ENCODE data around the gene CUEDC2. TPM values are rescaled to one million over a fixed set of nuclear protein-coding genes. Genes with fewer than 3 reads are reported as not detected.

CUEDC2 gene
- total RNA-seq, 1 experiment from 2014 or later, result 40.2 TPM

DNA sequence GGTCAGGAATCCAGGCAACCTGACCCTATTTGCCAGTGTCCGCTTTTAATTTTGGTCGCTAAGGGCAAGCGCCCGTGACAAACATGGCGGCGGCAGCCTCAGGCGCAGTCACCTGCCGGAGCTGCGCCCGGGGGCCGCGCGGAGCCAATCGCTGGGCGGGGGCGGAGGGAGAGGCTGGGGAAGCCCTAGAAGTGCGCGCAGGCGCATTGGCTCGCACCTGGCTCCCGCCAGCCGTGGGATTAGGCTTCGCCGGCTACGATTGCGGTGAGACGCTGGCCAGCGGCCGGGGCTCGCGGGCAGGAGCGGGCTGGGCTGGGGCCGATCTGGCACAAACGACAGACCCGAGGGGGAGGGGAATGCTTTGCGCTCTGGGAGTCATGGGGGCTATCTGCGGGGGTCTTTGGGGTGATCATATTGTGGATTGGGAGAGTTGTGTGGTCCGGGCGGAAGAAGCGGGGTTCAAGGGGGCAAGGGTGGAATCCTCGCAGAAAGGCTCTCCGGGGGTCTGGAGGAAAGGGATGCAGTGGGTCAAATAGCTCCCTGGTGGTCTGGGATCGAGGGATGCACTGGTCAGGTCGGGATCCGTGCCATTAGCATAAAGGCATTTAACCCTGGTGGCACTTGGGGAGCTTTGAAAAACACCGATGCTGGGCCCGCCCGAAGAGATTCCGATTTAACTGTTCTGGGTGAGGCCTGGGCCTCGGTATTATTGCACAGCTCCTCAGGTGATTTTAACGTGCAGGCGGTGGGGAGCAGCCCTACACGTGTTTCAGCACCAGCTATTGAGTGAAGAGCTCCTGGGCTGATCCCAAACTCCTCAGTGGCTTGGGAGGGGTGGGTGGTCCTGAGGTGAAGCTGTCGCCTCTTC lies 29.0 kb upstream of the CUEDC2 start (continued):
- TF ChIP-seq, protein P1, sequence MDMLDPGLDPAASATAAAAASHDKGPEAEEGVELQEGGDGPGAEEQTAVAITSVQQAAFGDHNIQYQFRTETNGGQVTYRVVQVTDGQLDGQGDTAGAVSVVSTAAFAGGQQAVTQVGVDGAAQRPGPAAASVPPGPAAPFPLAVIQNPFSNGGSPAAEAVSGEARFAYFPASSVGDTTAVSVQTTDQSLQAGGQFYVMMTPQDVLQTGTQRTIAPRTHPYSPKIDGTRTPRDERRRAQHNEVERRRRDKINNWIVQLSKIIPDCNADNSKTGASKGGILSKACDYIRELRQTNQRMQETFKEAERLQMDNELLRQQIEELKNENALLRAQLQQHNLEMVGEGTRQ (CRISPR knock-in tag; IDR thresholded peaks at IDR 0.05), result peak; percentile 94
- TF ChIP-seq, protein P2, sequence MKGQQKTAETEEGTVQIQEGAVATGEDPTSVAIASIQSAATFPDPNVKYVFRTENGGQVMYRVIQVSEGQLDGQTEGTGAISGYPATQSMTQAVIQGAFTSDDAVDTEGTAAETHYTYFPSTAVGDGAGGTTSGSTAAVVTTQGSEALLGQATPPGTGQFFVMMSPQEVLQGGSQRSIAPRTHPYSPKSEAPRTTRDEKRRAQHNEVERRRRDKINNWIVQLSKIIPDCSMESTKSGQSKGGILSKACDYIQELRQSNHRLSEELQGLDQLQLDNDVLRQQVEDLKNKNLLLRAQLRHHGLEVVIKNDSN (CRISPR knock-in tag; IDR thresholded peaks at IDR 0.05), result peak; percentile 95
- TF ChIP-seq ZNF317 (CRISPR knock-in tag; IDR thresholded peaks at IDR 0.05; ENCODE audit: borderline replicate concordance, low read depth) (no peak), NR2C2 (CRISPR knock-in tag; IDR thresholded peaks at IDR 0.05) (no peak), ZNF396 (CRISPR knock-in tag; IDR thresholded peaks at IDR 0.05; ENCODE audit: borderline replicate concordance) (no peak), NFATC4 (CRISPR knock-in tag; IDR thresholded peaks at IDR 0.05) (0 out of 2 replicates have a peak, but pooled peaks have one; percentile 16), JUN (CRISPR knock-in tag; IDR thresholded peaks at IDR 0.05) (no peak), ZNF263 (CRISPR knock-in tag; IDR thresholded peaks at IDR 0.05; ENCODE audit: low read depth) (no peak), NFYB (CRISPR knock-in tag; conservative IDR thresholded peaks at IDR 0.05; ENCODE audit: low read depth) (peak; percentile 81), SMAD4 (CRISPR knock-in tag; IDR thresholded peaks at IDR 0.05) (no peak), ZBTB21 (CRISPR knock-in tag; IDR thresholded peaks at IDR 0.05; ENCODE audit: borderline replicate concordance) (0 out of 2 replicates have a peak, but pooled peaks have one; percentile 14), KAT7 (CRISPR knock-in tag; IDR thresholded peaks at IDR 0.05; ENCODE audit: borderline replicate concordance) (0 out of 2 replicates have a peak, but pooled peaks have one; percentile 31), TP53 (CRISPR knock-in tag; IDR thresholded peaks at IDR 0.05) (no peak), CREM (CRISPR knock-in tag; IDR thresholded peaks at IDR 0.05) (0 out of 2 replicates have a peak, but pooled peaks have one; percentile 31), ZNF416 (CRISPR knock-in tag; IDR thresholded peaks at IDR 0.05) (no peak), SP1 (CRISPR knock-in tag; conservative IDR thresholded peaks at IDR 0.05) (peak; percentile 89), TEAD1 (CRISPR knock-in tag; IDR thresholded peaks at IDR 0.05) (no peak), ZNF121 (CRISPR knock-in tag; IDR thresholded peaks at IDR 0.05) (no peak)
- TF ChIP-seq, protein P3, sequence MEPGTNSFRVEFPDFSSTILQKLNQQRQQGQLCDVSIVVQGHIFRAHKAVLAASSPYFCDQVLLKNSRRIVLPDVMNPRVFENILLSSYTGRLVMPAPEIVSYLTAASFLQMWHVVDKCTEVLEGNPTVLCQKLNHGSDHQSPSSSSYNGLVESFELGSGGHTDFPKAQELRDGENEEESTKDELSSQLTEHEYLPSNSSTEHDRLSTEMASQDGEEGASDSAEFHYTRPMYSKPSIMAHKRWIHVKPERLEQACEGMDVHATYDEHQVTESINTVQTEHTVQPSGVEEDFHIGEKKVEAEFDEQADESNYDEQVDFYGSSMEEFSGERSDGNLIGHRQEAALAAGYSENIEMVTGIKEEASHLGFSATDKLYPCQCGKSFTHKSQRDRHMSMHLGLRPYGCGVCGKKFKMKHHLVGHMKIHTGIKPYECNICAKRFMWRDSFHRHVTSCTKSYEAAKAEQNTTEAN (CRISPR knock-in tag; IDR thresholded peaks at IDR 0.05), result no peak
- TF ChIP-seq, protein P4, sequence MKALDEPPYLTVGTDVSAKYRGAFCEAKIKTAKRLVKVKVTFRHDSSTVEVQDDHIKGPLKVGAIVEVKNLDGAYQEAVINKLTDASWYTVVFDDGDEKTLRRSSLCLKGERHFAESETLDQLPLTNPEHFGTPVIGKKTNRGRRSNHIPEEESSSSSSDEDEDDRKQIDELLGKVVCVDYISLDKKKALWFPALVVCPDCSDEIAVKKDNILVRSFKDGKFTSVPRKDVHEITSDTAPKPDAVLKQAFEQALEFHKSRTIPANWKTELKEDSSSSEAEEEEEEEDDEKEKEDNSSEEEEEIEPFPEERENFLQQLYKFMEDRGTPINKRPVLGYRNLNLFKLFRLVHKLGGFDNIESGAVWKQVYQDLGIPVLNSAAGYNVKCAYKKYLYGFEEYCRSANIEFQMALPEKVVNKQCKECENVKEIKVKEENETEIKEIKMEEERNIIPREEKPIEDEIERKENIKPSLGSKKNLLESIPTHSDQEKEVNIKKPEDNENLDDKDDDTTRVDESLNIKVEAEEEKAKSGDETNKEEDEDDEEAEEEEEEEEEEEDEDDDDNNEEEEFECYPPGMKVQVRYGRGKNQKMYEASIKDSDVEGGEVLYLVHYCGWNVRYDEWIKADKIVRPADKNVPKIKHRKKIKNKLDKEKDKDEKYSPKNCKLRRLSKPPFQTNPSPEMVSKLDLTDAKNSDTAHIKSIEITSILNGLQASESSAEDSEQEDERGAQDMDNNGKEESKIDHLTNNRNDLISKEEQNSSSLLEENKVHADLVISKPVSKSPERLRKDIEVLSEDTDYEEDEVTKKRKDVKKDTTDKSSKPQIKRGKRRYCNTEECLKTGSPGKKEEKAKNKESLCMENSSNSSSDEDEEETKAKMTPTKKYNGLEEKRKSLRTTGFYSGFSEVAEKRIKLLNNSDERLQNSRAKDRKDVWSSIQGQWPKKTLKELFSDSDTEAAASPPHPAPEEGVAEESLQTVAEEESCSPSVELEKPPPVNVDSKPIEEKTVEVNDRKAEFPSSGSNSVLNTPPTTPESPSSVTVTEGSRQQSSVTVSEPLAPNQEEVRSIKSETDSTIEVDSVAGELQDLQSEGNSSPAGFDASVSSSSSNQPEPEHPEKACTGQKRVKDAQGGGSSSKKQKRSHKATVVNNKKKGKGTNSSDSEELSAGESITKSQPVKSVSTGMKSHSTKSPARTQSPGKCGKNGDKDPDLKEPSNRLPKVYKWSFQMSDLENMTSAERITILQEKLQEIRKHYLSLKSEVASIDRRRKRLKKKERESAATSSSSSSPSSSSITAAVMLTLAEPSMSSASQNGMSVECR (CRISPR knock-in tag; IDR thresholded peaks at IDR 0.05; ENCODE audit: borderline replicate concordance), result peak; percentile 65; the same call in 1 of the 2 replicates
- TF ChIP-seq, protein P5, sequence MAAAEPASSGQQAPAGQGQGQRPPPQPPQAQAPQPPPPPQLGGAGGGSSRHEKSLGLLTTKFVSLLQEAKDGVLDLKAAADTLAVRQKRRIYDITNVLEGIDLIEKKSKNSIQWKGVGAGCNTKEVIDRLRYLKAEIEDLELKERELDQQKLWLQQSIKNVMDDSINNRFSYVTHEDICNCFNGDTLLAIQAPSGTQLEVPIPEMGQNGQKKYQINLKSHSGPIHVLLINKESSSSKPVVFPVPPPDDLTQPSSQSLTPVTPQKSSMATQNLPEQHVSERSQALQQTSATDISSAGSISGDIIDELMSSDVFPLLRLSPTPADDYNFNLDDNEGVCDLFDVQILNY (CRISPR knock-in tag; IDR thresholded peaks at IDR 0.05), result peak; percentile 64; the same call in 1 of the 2 replicates
- TF ChIP-seq, protein P6, sequence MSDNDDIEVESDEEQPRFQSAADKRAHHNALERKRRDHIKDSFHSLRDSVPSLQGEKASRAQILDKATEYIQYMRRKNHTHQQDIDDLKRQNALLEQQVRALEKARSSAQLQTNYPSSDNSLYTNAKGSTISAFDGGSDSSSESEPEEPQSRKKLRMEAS (CRISPR knock-in tag; IDR thresholded peaks at IDR 0.05), result peak; percentile 69; the same call in 1 of the 2 replicates

All from WTC11 (cell line).